ENCODE measurements around the gene FBXL19. TPM values are rescaled to one million over a fixed set of nuclear protein-coding genes. Genes with fewer than 3 reads are reported as not detected.
A peak's percentile ranks its signal among the peaks of the same experiment; 100 is the strongest.

FBXL19 gene
- total and polyA plus RNA-seq, 2 of the 13 experiments (the other 11 are each of a cell fraction or from before 2014, with no cell fraction given): 6.0 to 13.7 TPM

DNA sequence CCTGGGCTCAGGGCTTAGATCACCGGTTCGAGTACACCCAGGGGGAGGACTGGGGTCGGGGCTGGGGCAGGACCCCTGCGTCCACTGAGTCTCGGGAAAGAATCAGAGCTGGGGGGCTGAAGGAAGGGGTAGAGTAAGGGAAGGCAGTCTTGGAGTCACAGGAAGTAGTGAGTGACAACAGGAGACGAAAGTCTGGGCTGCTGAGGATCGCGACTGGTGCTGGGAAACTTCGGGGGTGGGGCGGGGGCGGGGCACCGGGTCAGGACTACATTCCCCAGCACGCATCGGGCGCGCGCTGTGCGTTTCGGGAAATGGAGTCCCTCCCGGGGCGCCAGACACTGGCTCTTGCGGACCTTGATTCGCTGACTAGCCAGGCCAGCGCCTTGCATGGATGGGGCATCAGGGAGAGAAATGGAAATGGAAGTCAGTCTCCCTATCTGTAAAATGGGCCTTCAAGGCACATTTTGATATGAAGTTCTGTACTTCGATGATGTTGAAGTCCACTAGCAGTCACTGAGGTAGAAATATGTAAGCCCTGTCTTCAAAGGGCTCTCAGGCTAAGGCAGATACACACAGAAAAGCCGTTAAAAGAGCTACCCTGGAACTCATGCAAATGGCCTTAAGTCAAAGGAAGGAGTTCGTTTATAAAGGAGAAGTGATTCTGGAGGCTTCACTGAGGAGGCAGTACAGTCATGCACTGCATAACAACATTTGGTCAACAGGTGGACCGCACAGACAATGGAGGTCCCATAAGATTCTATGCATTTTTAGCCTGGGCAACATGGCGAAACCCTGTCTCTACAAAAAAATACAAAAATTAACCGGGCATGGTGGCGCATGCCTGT lies 26.3 kb upstream of the FBXL19 start (continued):
- TF ChIP-seq, protein P1, sequence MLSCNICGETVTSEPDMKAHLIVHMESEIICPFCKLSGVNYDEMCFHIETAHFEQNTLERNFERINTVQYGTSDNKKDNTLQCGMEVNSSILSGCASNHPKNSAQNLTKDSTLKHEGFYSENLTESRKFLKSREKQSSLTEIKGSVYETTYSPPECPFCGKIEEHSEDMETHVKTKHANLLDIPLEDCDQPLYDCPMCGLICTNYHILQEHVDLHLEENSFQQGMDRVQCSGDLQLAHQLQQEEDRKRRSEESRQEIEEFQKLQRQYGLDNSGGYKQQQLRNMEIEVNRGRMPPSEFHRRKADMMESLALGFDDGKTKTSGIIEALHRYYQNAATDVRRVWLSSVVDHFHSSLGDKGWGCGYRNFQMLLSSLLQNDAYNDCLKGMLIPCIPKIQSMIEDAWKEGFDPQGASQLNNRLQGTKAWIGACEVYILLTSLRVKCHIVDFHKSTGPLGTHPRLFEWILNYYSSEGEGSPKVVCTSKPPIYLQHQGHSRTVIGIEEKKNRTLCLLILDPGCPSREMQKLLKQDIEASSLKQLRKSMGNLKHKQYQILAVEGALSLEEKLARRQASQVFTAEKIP (CRISPR knock-in tag; IDR thresholded peaks at IDR 0.05; ENCODE audit: borderline replicate concordance): no peak
- TF ChIP-seq ZNF749 (CRISPR knock-in tag; IDR thresholded peaks at IDR 0.05; ENCODE audit: borderline replicate concordance) (no peak), ZNF737 (CRISPR knock-in tag; IDR thresholded peaks at IDR 0.05; ENCODE audit: borderline replicate concordance) (no peak), NFATC3 (CRISPR knock-in tag; IDR thresholded peaks at IDR 0.05) (no peak), ZNF607 (CRISPR knock-in tag; IDR thresholded peaks at IDR 0.05; ENCODE audit: borderline replicate concordance) (no peak; the same call in 1 of the 2 replicates), IRX3 (CRISPR knock-in tag; IDR thresholded peaks at IDR 0.05; ENCODE audit: borderline replicate concordance, low read depth) (no peak), ZNF264 (CRISPR knock-in tag; IDR thresholded peaks at IDR 0.05) (no peak), WIZ (CRISPR knock-in tag; IDR thresholded peaks at IDR 0.05) (no peak), ZNF83 (CRISPR knock-in tag; IDR thresholded peaks at IDR 0.05; ENCODE audit: borderline replicate concordance) (no peak), ZNF678 (CRISPR knock-in tag; IDR thresholded peaks at IDR 0.05) (no peak), BHLHE40 (IDR thresholded peaks at IDR 0.05; ENCODE audit: low read length) (0 out of 2 replicates have a peak, but pooled peaks have one; percentile 3), ZNF441 (CRISPR knock-in tag; IDR thresholded peaks at IDR 0.05; ENCODE audit: borderline replicate concordance) (no peak; the same call in 1 of the 2 replicates), ZNF790 (CRISPR knock-in tag; IDR thresholded peaks at IDR 0.05; ENCODE audit: borderline replicate concordance) (no peak), ZNF556 (CRISPR knock-in tag; IDR thresholded peaks at IDR 0.05; ENCODE audit: borderline replicate concordance) (peak; percentile 71; the same call in 1 of the 2 replicates)
- TF ChIP-seq, protein P2, sequence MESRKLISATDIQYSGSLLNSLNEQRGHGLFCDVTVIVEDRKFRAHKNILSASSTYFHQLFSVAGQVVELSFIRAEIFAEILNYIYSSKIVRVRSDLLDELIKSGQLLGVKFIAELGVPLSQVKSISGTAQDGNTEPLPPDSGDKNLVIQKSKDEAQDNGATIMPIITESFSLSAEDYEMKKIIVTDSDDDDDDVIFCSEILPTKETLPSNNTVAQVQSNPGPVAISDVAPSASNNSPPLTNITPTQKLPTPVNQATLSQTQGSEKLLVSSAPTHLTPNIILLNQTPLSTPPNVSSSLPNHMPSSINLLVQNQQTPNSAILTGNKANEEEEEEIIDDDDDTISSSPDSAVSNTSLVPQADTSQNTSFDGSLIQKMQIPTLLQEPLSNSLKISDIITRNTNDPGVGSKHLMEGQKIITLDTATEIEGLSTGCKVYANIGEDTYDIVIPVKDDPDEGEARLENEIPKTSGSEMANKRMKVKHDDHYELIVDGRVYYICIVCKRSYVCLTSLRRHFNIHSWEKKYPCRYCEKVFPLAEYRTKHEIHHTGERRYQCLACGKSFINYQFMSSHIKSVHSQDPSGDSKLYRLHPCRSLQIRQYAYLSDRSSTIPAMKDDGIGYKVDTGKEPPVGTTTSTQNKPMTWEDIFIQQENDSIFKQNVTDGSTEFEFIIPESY (CRISPR knock-in tag; IDR thresholded peaks at IDR 0.05): peak; percentile 73
- TF ChIP-seq, protein P3, sequence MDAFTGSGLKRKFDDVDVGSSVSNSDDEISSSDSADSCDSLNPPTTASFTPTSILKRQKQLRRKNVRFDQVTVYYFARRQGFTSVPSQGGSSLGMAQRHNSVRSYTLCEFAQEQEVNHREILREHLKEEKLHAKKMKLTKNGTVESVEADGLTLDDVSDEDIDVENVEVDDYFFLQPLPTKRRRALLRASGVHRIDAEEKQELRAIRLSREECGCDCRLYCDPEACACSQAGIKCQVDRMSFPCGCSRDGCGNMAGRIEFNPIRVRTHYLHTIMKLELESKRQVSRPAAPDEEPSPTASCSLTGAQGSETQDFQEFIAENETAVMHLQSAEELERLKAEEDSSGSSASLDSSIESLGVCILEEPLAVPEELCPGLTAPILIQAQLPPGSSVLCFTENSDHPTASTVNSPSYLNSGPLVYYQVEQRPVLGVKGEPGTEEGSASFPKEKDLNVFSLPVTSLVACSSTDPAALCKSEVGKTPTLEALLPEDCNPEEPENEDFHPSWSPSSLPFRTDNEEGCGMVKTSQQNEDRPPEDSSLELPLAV (CRISPR knock-in tag; conservative IDR thresholded peaks at IDR 0.05; ENCODE audit: low read depth): no peak
- TF ChIP-seq, protein P4, sequence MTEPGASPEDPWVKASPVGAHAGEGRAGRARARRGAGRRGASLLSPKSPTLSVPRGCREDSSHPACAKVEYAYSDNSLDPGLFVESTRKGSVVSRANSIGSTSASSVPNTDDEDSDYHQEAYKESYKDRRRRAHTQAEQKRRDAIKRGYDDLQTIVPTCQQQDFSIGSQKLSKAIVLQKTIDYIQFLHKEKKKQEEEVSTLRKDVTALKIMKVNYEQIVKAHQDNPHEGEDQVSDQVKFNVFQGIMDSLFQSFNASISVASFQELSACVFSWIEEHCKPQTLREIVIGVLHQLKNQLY (CRISPR knock-in tag; IDR thresholded peaks at IDR 0.05): no peak
- TF ChIP-seq, protein P5, sequence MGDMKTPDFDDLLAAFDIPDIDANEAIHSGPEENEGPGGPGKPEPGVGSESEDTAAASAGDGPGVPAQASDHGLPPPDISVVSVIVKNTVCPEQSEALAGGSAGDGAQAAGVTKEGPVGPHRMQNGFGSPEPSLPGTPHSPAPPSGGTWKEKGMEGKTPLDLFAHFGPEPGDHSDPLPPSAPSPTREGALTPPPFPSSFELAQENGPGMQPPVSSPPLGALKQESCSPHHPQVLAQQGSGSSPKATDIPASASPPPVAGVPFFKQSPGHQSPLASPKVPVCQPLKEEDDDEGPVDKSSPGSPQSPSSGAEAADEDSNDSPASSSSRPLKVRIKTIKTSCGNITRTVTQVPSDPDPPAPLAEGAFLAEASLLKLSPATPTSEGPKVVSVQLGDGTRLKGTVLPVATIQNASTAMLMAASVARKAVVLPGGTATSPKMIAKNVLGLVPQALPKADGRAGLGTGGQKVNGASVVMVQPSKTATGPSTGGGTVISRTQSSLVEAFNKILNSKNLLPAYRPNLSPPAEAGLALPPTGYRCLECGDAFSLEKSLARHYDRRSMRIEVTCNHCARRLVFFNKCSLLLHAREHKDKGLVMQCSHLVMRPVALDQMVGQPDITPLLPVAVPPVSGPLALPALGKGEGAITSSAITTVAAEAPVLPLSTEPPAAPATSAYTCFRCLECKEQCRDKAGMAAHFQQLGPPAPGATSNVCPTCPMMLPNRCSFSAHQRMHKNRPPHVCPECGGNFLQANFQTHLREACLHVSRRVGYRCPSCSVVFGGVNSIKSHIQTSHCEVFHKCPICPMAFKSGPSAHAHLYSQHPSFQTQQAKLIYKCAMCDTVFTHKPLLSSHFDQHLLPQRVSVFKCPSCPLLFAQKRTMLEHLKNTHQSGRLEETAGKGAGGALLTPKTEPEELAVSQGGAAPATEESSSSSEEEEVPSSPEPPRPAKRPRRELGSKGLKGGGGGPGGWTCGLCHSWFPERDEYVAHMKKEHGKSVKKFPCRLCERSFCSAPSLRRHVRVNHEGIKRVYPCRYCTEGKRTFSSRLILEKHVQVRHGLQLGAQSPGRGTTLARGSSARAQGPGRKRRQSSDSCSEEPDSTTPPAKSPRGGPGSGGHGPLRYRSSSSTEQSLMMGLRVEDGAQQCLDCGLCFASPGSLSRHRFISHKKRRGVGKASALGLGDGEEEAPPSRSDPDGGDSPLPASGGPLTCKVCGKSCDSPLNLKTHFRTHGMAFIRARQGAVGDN (CRISPR knock-in tag; IDR thresholded peaks at IDR 0.05): no peak

Data from HepG2 (cell line).